Hepatocyte (in vitro differentiated cells): ENCODE results near the gene REXO1.

ENCODE experiments used
- EZH2 ChIP-seq: fragments of 200-600 bp; sonication (generic); IDR thresholded peaks from 2 replicates; pipeline ENCODE4 v1.6.1; 2016; ENCODE audit warnings: antibody characterized with exemption, mild to moderate bottlenecking, borderline replicate concordance
- TF ChIP-seq, protein P1 (sequence below): fragments of 200-600 bp; sonication (generic); IDR thresholded peaks from 2 replicates; pipeline ENCODE4 v1.5.1; 2016; ENCODE audit warnings: antibody characterized with exemption, mild to moderate bottlenecking; ENCODE audit not compliant: poor library complexity

DNA sequence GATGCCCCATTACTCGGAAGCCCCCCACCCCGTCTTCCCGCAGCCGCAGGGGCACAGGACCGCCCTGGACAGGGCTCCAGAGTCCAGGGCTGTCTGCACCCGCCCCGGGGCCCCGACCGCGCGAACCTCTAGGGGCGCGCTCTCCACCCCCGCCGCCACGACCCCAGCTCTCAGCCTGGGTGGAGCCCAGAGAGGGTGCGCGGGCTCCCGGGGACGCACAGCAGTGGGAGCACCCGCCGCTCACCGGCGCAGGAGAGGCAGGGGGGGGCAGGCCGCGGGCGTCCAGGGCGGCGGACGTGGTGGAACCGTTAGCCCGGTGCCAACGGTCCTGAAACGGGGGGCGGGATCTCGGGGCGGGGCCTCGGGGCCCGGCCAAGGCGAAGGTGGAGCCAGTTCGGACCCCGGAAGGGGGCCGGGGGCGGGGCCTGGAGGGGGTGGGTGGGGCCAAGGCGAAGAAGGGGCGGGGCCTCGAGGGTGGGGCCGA, 36.3 kb downstream of the REXO1 start, which contains the start of gene ATP8B3:
- TF ChIP-seq, protein P1, sequence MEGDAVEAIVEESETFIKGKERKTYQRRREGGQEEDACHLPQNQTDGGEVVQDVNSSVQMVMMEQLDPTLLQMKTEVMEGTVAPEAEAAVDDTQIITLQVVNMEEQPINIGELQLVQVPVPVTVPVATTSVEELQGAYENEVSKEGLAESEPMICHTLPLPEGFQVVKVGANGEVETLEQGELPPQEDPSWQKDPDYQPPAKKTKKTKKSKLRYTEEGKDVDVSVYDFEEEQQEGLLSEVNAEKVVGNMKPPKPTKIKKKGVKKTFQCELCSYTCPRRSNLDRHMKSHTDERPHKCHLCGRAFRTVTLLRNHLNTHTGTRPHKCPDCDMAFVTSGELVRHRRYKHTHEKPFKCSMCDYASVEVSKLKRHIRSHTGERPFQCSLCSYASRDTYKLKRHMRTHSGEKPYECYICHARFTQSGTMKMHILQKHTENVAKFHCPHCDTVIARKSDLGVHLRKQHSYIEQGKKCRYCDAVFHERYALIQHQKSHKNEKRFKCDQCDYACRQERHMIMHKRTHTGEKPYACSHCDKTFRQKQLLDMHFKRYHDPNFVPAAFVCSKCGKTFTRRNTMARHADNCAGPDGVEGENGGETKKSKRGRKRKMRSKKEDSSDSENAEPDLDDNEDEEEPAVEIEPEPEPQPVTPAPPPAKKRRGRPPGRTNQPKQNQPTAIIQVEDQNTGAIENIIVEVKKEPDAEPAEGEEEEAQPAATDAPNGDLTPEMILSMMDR = no peak
- TF ChIP-seq EZH2 = no peak
